GM12878 (cell line): ENCODE data around the gene IRF4. TPM values are rescaled to one million over a fixed set of nuclear protein-coding genes. Genes with fewer than 3 reads are reported as not detected.
A peak's percentile ranks its signal among the peaks of the same experiment; 100 is the strongest.

Experiments used
- ATAC-seq: fragments of 200-7000 bp; cut with Tn5 transposase; 3 replicates; pipeline ENCODE4 v1.9.1; 2020; ENCODE audit warnings: mild to moderate bottlenecking, moderate library complexity
- BruUV-seq: library from RNA; stranded (reverse); fragments of 400-500 nt; replicated peaks from 2 replicates; lab custom pipeline; 2021; lab: Mats Ljungman, UMichigan
- CTCF ChIA-PET: fragments of 300-600 bp; sonication (Branson Sonifier 250); formaldehyde crosslinking; extraction: SDS; loops from one replicate; lab custom pipeline; 2021; ENCODE audit warnings: inconsistent platforms; lab: Yijun Ruan, JAX
- POLR2A ChIA-PET: fragments of 350-600 bp; formaldehyde crosslinking; extraction: SDS; loops from one replicate; lab custom pipeline; 2021; ENCODE audit warnings: inconsistent platforms; lab: Charles Lee
- RAD21 ChIA-PET: fragments of 300-600 bp; sonication (Branson Sonifier 250); formaldehyde crosslinking; loops from one replicate; lab custom pipeline; 2023; ENCODE audit warnings: antibody characterized with exemption; ENCODE audit not compliant: unreplicated experiment; lab: Charles Lee
- SMC1A ChIA-PET: fragments of 300-600 bp; sonication (Branson Sonifier 250); formaldehyde crosslinking; loops from one replicate; lab custom pipeline; 2023; ENCODE audit not compliant: unreplicated experiment, uncharacterized antibody; lab: Charles Lee
- DNase-seq: peaks from one replicate; pipeline ENCODE4 v3.0.0-alpha.2; 2011; ENCODE audit warnings: low read depth, low spot score
- FAIRE-seq: peaks from 3 replicates; lab custom pipeline; 2011; peaks lifted over from hg19 to GRCh38; lab: Jason Lieb, UNC
- H2AFZ ChIP-seq: 2 replicates; pipeline ENCODE4 v1.6.0; 2011; ENCODE audit warnings: low read depth, low read length, control low read depth; ENCODE audit not compliant: control insufficient read depth
- H3K27ac ChIP-seq: 2 replicates; pipeline ENCODE4 v1.5.1; 2011; ENCODE audit warnings: control low read depth; ENCODE audit not compliant: control insufficient read depth, insufficient read depth
- H3K27me3 ChIP-seq, 2 experiments: replicated peaks in 1 of 2; 2 replicates each; pipeline versions ENCODE4 v1.6.0 to v1.6.1; 2011; ENCODE audit warnings: low read length in 1 of 2; ENCODE audit not compliant: control insufficient read depth in 2 of 2, insufficient read depth in 2 of 2
- H3K36me3 ChIP-seq, 2 experiments: 2 replicates each; pipeline ENCODE4 v1.5.1; 2011; ENCODE audit warnings: low read length in 1 of 2; ENCODE audit not compliant: control insufficient read depth in 2 of 2, insufficient read depth in 2 of 2
- H3K4me1 ChIP-seq: 2 replicates; pipeline ENCODE4 v1.6.1; 2011; ENCODE audit warnings: mild to moderate bottlenecking, low read length, moderate library complexity, mixed read lengths; ENCODE audit not compliant: control insufficient read depth, insufficient read depth
- H3K4me2 ChIP-seq: 2 replicates; pipeline ENCODE4 v1.6.0; 2011; ENCODE audit warnings: control low read depth; ENCODE audit not compliant: control insufficient read depth, insufficient read depth
- H3K4me3 ChIP-seq: fragments of 200-600 bp; sonication (generic); 2 replicates; pipeline ENCODE4 v1.5.1; 2016
- H3K79me2 ChIP-seq: 2 replicates; pipeline ENCODE4 v1.6.0; 2011; ENCODE audit warnings: low read length; ENCODE audit not compliant: control insufficient read depth, insufficient read depth
- H3K9ac ChIP-seq: 2 replicates; pipeline ENCODE4 v1.8.0; 2011; ENCODE audit warnings: low read length, control low read depth, mixed read lengths; ENCODE audit not compliant: control insufficient read depth, insufficient read depth
- H3K9me3 ChIP-seq: replicated peaks from 3 replicates; pipeline ENCODE4 v1.5.1; 2011; ENCODE audit warnings: mild to moderate bottlenecking, low read length; ENCODE audit not compliant: control insufficient read depth, insufficient read depth
- H4K20me1 ChIP-seq: 2 replicates; pipeline ENCODE4 v1.6.0; 2011; ENCODE audit not compliant: control insufficient read depth, insufficient read depth
- ASH2L ChIP-seq: fragments of 300-600, 200-600 bp; sonication (generic); IDR thresholded peaks from 2 replicates; pipeline ENCODE4 v1.6.1; 2017; ENCODE audit warnings: low read depth, mild to moderate bottlenecking, borderline replicate concordance
- BCLAF1 ChIP-seq: fragments of 450-650 bp; IDR thresholded peaks from 2 replicates; pipeline ENCODE4 v1.6.1; 2017; ENCODE audit warnings: antibody characterized with exemption, mild to moderate bottlenecking, moderate library complexity
- BHLHE40 ChIP-seq, 2 experiments: fragments of 450-650 bp in 1 of 2; IDR thresholded peaks; 2 replicates each; pipeline ENCODE4 v1.6.1; 2011 to 2017; ENCODE audit warnings: low read depth in 2 of 2, borderline replicate concordance in 1 of 2, improper control_type of control experiment in 1 of 2, low read length in 1 of 2, mild to moderate bottlenecking in 1 of 2
- BRCA1 ChIP-seq: IDR thresholded peaks from 2 replicates; pipeline ENCODE4 v1.6.1; 2011; ENCODE audit warnings: low read depth, low read length, improper control_type of control experiment
- FOXM1 ChIP-seq: IDR thresholded peaks from 2 replicates; pipeline ENCODE4 v1.6.1; 2012; ENCODE audit warnings: low read depth, mild to moderate bottlenecking, inconsistent platforms, low read length, moderate library complexity
- HCFC1 ChIP-seq: fragments of 150-350 bp; IDR thresholded peaks from 2 replicates; pipeline ENCODE4 v1.6.1; 2014; ENCODE audit warnings: low read length
- IKZF1 ChIP-seq: fragments of 450-650 bp; conservative IDR thresholded peaks from 2 replicates; pipeline ENCODE4 v1.6.1; 2017; ENCODE audit warnings: antibody characterized with exemption, mild to moderate bottlenecking
- JUND ChIP-seq: IDR thresholded peaks from 2 replicates; pipeline ENCODE4 v1.6.1; 2012; ENCODE audit warnings: low read depth, mild to moderate bottlenecking, low read length, improper control_type of control experiment, moderate library complexity
- KDM1A ChIP-seq: fragments of 200-600 bp; sonication (generic); IDR thresholded peaks from 2 replicates; pipeline ENCODE4 v1.6.1; 2016; ENCODE audit warnings: borderline replicate concordance
- MLLT1 ChIP-seq: fragments of 450-650 bp; IDR thresholded peaks from 2 replicates; pipeline ENCODE4 v1.6.1; 2016; ENCODE audit warnings: mild to moderate bottlenecking
- MTA2 ChIP-seq: fragments of 450-650 bp; IDR thresholded peaks from 2 replicates; pipeline ENCODE4 v1.6.1; 2016; ENCODE audit warnings: low read depth, mild to moderate bottlenecking, moderate library complexity
- PBX3 ChIP-seq: IDR thresholded peaks from 2 replicates; pipeline ENCODE4 v1.6.1; 2011; ENCODE audit warnings: mild to moderate bottlenecking, low read depth, low read length, moderate library complexity; ENCODE audit not compliant: insufficient replicate concordance
- PKNOX1 ChIP-seq: fragments of 450-650 bp; IDR thresholded peaks from 2 replicates; pipeline ENCODE4 v1.6.1; 2016; ENCODE audit warnings: mild to moderate bottlenecking
- SPI1 ChIP-seq: IDR thresholded peaks from 2 replicates; pipeline ENCODE4 v1.6.1; 2011; ENCODE audit warnings: low read depth, mild to moderate bottlenecking, low read length, moderate library complexity, borderline replicate concordance; ENCODE audit not compliant: insufficient read depth
- STAT3 ChIP-seq: IDR thresholded peaks from 2 replicates; pipeline ENCODE4 v1.6.1; 2011; ENCODE audit warnings: low read depth, low read length, improper control_type of control experiment
- TCF3 ChIP-seq: IDR thresholded peaks from 2 replicates; pipeline ENCODE4 v1.6.1; 2012; ENCODE audit warnings: low read depth, mild to moderate bottlenecking, low read length, borderline replicate concordance; ENCODE audit not compliant: insufficient read depth
- WRNIP1 ChIP-seq: IDR thresholded peaks from 2 replicates; pipeline ENCODE4 v1.6.1; 2011; ENCODE audit warnings: low read depth, low read length, improper control_type of control experiment, borderline replicate concordance
- ZSCAN29 ChIP-seq: fragments of 450-650 bp; IDR thresholded peaks from 2 replicates; pipeline ENCODE4 v1.6.1; 2017; ENCODE audit warnings: mild to moderate bottlenecking, moderate library complexity
- WGBS: methylation state at CpG from one replicate; pipeline ENCODE4 v1.1.6; 2016; ENCODE audit warnings: low lambda C conversion rate; ENCODE audit not compliant: insufficient replicate concordance, insufficient coverage; ENCODE audit errors: missing lambda C conversion rate; 5-methylcytosine and 5-hydroxymethylcytosine counted together
- in situ Hi-C: fragments of 300-500 bp; cut with MboI; formaldehyde crosslinking; loops from 9 replicates; pipeline ENCODE4 v1.14.3; 2018; ENCODE audit warnings: mixed read lengths
- intact Hi-C: fragments of 100-400 bp; cut with micrococcal nuclease; formaldehyde crosslinking; loops from one replicate; pipeline ENCODE4 v1.14.2; 2022; ENCODE audit not compliant: unreplicated experiment
- polyA plus RNA-seq, 11 experiments: library from polyadenylated mRNA; depleted of rRNA in 4 of 11; unstranded in 6 of 11; stranded (reverse) in 5 of 11; fragments of >200 nt; fragmentation: Nextera tagmentation in 4 of 11; fragmentation: Illumina TruSeq in 1 of 11; extraction: Ambion mirVana in 4 of 11; extraction: Trizol in 1 of 11; gene quantifications; 1 replicate in 1 of 11; 2 replicates in 10 of 11; pipeline versions ENCODE4 v1.2.1 to v1.2.3, GENCODE V29; 2011 to 2016; ENCODE audit warnings: inconsistent platforms in 2 of 11, missing spikeins in 2 of 11, low read depth in 1 of 11
- total RNA-seq, 4 experiments: library from RNA; depleted of rRNA in 3 of 4; stranded (reverse); fragments of >200 nt in 3 of 4; fragmentation: Illumina TruSeq in 1 of 4; extraction: Trizol in 1 of 4; gene quantifications; 2 replicates each; pipeline versions ENCODE4 v1.2.1 to v1.2.3, GENCODE V29; 2013 to 2021

Gene IRF4
- total and polyA plus RNA-seq, 10 of the 15 experiments (the other 5 are each of a cell fraction or from before 2014, with no cell fraction given), result 50.0 to 495 (median 257) TPM

- H3K4me1 ChIP-seq, result peaks cover 45% of the 10 kb centered on the region
- TF ChIP-seq STAT3, result no peak
- TF ChIP-seq FOXM1, result no peak
- TF ChIP-seq PKNOX1, result peak; percentile 62
- TF ChIP-seq IKZF1, result no peak
- no peak for TF ChIP-seq MTA2
- no peak for TF ChIP-seq KDM1A
- no peak for TF ChIP-seq TCF3
- TF ChIP-seq BHLHE40 (IDR thresholded peaks at IDR 0.05; ENCODE audit: borderline replicate concordance in 1 of 2, low read depth in 2 of 2, low read length in 1 of 2), result no peak
- 0 out of 2 replicates have a peak, but pooled peaks have one; percentile 38 for TF ChIP-seq SPI1
- no peak for TF ChIP-seq BCLAF1
- peak; percentile 67 for TF ChIP-seq PBX3
- no peak for TF ChIP-seq MLLT1
- no peak for TF ChIP-seq ASH2L
- TF ChIP-seq HCFC1, result no peak
- no peak for TF ChIP-seq JUND
- TF ChIP-seq BRCA1, result no peak
- no peak for TF ChIP-seq WRNIP1
- no peak for TF ChIP-seq ZSCAN29
These were observed 33.1 kb upstream of the IRF4 start for GRCh38 chr6:358432-358831.

More at GRCh38 chr6:358432-358831, 33.1 kb upstream of the IRF4 start:
- Histone ChIP-seq H3K4me2 (no peak overlapping the region), H4K20me1 (no peaks in the 10 kb centered on the region), H3K27me3 (no peaks in the 10 kb centered on the region), H3K9ac (no peak overlapping the region), H3K79me2 (no peaks in the 10 kb centered on the region), H3K4me3 (no peak overlapping the region), H3K9me3 (no peaks in the 10 kb centered on the region), H3K36me3 (no peaks in the 10 kb centered on the region; a peak in 1 of 4 replicates), H3K27ac (no peak overlapping the region), H2AFZ (no peak overlapping the region)
- ATAC-seq (no peak), DNase-seq (no peak), FAIRE-seq (no peak)
- ChIA-PET POLR2A (interaction anchor here (1.0 to 1.2 kb wide), 4 partner anchors 26 to 40 kb away, joined by 3 to 6 read pairs (median 4); partner anchors contain the start of gene IRF4), CTCF (interaction anchor here (0.8 kb wide), 1 partner anchor 9 kb away, joined by 4 read pairs; no protein-coding TSS in a partner anchor), SMC1A (interaction anchor here (0.8 to 9.6 kb wide), 3 partner anchors 24 to 40 kb away, joined by 3 to 230 read pairs (median 3); no protein-coding TSS in a partner anchor), RAD21 (interaction anchor here (0.8 to 1.6 kb wide), 6 partner anchors 9 to 131 kb away, joined by 3 to 5 read pairs (median 4); partner anchors contain the start of gene DUSP22)
- intact Hi-C loops (no loop called here), in situ Hi-C loops (no loop called here)
- BruUV-seq, result no TSS peak
- 78% methylated on average over 4 of the region's 4 CpGs for WGBS
